Nephron progenitor cell (in vitro differentiated cells): ENCODE data around the gene ABCF1.
A peak's percentile ranks its signal among the peaks of the same experiment; 100 is the strongest.

Experiments
- DNase-seq: peaks from one replicate; pipeline ENCODE4 v3.0.0; 2021
- H3K27ac Mint-ChIP-seq: 2 replicates; pipeline ENCODE4 v1.8.0; 2021; ENCODE audit warnings: mild to moderate bottlenecking, moderate library complexity, mixed read lengths
- H3K27me3 Mint-ChIP-seq: 2 replicates; pipeline ENCODE4 v1.8.0; 2021; ENCODE audit warnings: mild to moderate bottlenecking, low read depth, mixed read lengths; ENCODE audit not compliant: poor library complexity
- H3K36me3 Mint-ChIP-seq: 2 replicates; pipeline ENCODE4 v1.8.0; 2021; ENCODE audit warnings: low read depth, mixed read lengths
- H3K4me1 Mint-ChIP-seq: 2 replicates; pipeline ENCODE4 v1.8.0; 2021; ENCODE audit warnings: mixed read lengths
- H3K4me3 Mint-ChIP-seq: 2 replicates; pipeline ENCODE4 v1.8.0; 2021; ENCODE audit warnings: mild to moderate bottlenecking, moderate library complexity, mixed read lengths
- H3K9me3 Mint-ChIP-seq: 2 replicates; pipeline ENCODE4 v1.8.0; 2021; ENCODE audit warnings: mild to moderate bottlenecking, moderate library complexity, mixed read lengths
- TF ChIP-seq, protein P1 (sequence below): fragments of 200-600 bp; sonication (generic); IDR thresholded peaks from 2 replicates; pipeline ENCODE4 v1.5.0; 2021; ENCODE audit warnings: antibody characterized with exemption

ABCF1 gene

DNA sequence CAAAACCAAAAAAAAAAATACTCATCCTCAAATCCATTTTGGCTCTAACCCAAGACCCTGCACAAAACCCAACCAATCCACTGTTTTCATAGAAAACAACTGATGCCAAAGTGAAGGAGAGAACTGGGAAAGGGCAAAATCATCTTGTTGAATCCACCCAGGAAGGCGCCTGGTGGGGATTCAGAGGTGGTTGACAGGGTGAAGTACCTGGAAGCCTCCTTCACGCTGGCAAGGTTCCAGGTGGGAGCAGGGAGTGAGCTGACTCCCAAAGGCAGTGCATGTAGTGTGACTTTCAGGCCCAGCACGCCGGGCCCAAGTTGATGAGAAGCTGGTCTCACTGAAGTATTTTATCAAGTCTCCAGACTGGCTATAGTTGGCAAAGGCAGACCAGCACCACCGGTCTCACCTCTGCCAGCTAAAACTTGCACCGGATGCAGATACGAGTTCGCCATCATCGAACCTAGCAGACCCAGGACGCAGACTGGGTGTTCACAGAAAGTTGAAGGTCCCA lies 29.3 kb downstream of the ABCF1 start:
- peaks cover 3% of the 10 kb centered on the region for H3K27me3 Mint-ChIP-seq
- peak overlapping the region; percentile 64 for H3K27ac Mint-ChIP-seq
- H3K9me3 Mint-ChIP-seq: no peaks in the 10 kb centered on the region
- DNase-seq: no peak
- TF ChIP-seq, protein P1, sequence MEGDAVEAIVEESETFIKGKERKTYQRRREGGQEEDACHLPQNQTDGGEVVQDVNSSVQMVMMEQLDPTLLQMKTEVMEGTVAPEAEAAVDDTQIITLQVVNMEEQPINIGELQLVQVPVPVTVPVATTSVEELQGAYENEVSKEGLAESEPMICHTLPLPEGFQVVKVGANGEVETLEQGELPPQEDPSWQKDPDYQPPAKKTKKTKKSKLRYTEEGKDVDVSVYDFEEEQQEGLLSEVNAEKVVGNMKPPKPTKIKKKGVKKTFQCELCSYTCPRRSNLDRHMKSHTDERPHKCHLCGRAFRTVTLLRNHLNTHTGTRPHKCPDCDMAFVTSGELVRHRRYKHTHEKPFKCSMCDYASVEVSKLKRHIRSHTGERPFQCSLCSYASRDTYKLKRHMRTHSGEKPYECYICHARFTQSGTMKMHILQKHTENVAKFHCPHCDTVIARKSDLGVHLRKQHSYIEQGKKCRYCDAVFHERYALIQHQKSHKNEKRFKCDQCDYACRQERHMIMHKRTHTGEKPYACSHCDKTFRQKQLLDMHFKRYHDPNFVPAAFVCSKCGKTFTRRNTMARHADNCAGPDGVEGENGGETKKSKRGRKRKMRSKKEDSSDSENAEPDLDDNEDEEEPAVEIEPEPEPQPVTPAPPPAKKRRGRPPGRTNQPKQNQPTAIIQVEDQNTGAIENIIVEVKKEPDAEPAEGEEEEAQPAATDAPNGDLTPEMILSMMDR: no peak
- H3K36me3 Mint-ChIP-seq: peaks cover 58% of the 10 kb centered on the region
- H3K4me3 Mint-ChIP-seq: no peak overlapping the region
- H3K4me1 Mint-ChIP-seq: peaks cover 5% of the 10 kb centered on the region

DNA sequence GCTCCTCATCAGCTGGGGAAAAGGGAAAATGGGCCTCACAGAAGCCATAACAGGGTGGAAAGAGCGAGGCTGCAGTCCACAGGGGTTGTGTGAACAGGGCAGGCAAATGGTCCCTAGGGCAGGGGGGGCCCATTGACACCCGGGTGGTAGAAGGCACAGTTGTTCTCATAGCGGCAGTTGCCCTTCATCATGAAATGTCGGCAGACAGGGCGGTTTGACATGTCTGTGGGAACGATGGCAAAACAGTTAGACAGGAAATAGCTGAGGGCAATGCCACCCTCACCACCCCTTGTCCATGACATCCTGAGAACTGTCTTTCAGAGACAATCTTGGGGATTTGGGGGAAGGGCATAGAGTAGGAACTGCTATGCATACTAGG lies 30.2 kb downstream of the ABCF1 start:
- H3K9me3 Mint-ChIP-seq: no peaks in the 10 kb centered on the region
- H3K4me1 Mint-ChIP-seq: peaks cover 5% of the 10 kb centered on the region
- no peaks in the 10 kb centered on the region for H3K27me3 Mint-ChIP-seq
- DNase-seq: no peak
- peak overlapping the region; percentile 80 for H3K27ac Mint-ChIP-seq
- H3K4me3 Mint-ChIP-seq: no peak overlapping the region
- TF ChIP-seq, protein P1: no peak
- peaks cover 65% of the 10 kb centered on the region for H3K36me3 Mint-ChIP-seq

DNA sequence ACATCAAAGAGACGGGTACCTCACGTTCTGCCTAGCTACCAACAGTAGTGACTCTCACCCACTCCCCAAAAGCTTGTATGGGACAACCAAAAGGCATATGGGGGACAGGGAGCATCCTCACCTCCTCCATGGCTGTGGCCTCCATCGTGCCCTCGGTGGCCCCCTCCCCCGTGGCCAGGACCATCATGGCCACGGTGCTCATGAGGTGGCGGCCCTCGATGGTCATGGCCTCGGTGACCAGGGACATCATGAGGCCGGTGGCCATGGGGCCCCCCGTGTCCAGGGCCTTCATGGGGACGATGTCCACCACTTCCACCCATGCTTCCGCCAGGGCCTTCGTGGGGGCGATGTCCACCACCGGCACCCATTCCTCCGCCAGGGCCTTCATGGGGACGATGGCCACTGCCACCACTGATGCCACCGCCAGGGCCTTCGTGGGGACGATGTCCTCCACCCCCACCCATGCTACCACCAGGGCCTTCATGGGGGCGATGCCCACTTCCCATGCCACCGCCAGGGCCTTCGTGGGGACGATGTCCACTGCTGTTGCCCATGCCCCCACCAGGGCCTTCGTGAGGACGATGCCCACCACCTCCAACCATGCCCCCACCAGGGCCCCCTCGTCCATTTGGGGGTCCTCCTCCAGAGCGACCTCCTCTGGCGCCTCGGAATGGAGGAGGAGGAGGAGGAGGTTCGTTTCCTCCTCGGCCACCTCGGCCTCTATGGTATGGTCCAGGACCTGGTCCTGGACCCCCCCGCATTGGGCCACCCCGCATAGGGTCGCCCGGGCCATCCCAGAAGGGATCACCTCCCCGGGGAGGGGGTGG lies 30.8 kb downstream of the ABCF1 start:
- Mint-ChIP-seq H3K27me3 (no peaks in the 10 kb centered on the region), H3K27ac (peak overlapping the region; percentile 80), H3K4me3 (no peak overlapping the region), H3K9me3 (no peaks in the 10 kb centered on the region), H3K4me1 (peaks cover 5% of the 10 kb centered on the region), H3K36me3 (peaks cover 68% of the 10 kb centered on the region)
- TF ChIP-seq, protein P1: no peak
- no peak for DNase-seq

DNA sequence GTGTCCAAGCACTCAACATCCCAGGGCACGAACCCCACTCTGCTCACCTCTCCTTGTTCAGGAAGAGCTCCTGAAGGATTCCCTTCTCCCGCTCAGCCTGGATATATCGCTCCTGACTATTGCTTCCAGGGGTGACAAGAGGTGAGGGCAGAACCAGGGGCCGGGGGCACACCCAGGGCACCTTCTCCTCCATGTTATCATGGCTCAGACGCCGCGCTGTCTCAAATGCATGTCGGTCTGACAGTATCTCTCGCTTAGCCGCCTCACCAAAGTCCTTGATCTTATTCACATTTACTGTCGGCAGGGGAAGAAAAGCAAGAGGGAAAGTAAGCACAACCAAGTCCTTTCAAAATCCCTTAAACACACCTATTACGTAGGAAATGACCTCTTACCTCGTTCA lies 32.7 kb downstream of the ABCF1 start:
- no peaks in the 10 kb centered on the region for H3K9me3 Mint-ChIP-seq
- TF ChIP-seq, protein P1: no peak
- no peaks in the 10 kb centered on the region for H3K27me3 Mint-ChIP-seq
- no peak overlapping the region for H3K27ac Mint-ChIP-seq
- peaks cover 82% of the 10 kb centered on the region for H3K36me3 Mint-ChIP-seq
- H3K4me1 Mint-ChIP-seq: peaks cover 5% of the 10 kb centered on the region
- H3K4me3 Mint-ChIP-seq: no peak overlapping the region
- no peak for DNase-seq

DNA sequence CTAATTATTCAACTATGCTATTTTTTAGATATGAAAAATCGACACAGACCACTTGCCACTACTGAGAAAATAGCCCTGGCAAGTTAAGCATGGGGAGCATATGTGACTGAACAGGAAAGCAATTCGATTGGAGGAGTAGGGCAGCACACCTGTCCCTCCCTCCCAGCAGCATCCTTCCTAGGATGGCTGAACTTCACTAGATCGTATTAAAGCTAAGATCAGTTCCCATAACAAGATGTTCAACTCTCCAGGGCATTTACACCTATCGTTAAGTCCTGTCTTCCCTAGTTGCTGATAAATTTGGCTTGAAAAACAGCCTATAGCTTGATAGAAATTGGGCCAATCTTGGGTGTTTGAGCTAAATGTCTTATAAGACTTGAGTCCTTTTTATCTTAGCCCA lies 38.8 kb downstream of the ABCF1 start:
- H3K27ac Mint-ChIP-seq: peak overlapping the region; percentile 43
- H3K27me3 Mint-ChIP-seq: peaks cover under 1% of the 10 kb centered on the region
- no peaks in the 10 kb centered on the region for H3K9me3 Mint-ChIP-seq
- H3K4me3 Mint-ChIP-seq: no peak overlapping the region
- peaks cover 64% of the 10 kb centered on the region for H3K36me3 Mint-ChIP-seq
- H3K4me1 Mint-ChIP-seq: peaks cover 64% of the 10 kb centered on the region
- TF ChIP-seq, protein P1: no peak
- DNase-seq: no peak
